GM23248 (cell line): ENCODE results near the gene C5orf15. TPM values are rescaled to one million over a fixed set of nuclear protein-coding genes. Genes with fewer than 3 reads are reported as not detected.

ENCODE experiments used
- DNase-seq: peaks from one replicate; pipeline ENCODE4 v3.0.0-alpha.2; 2015
- H2AFZ ChIP-seq: fragments of 200-600 bp; sonication (generic); 2 replicates; pipeline ENCODE4 v1.6.1; 2016; ENCODE audit warnings: antibody characterized with exemption
- H3F3A ChIP-seq: fragments of 200-600 bp; sonication (generic); 2 replicates; pipeline ENCODE4 v1.6.1; 2016; ENCODE audit warnings: mild to moderate bottlenecking, antibody characterized with exemption, mixed run types; ENCODE audit not compliant: insufficient read depth
- H3K27ac ChIP-seq: fragments of 200-600 bp; sonication (generic); 2 replicates; pipeline ENCODE4 v1.5.1; 2016; ENCODE audit warnings: mild to moderate bottlenecking
- H3K27me3 ChIP-seq: fragments of 200-600 bp; sonication (generic); replicated peaks from 2 replicates; pipeline ENCODE4 v1.6.1; 2016; ENCODE audit warnings: mild to moderate bottlenecking; ENCODE audit not compliant: insufficient read depth
- H3K36me3 ChIP-seq: fragments of 200-600 bp; sonication (generic); 2 replicates; pipeline ENCODE4 v1.6.1; 2016; ENCODE audit warnings: low read depth, mild to moderate bottlenecking
- H3K4me1 ChIP-seq: fragments of 200-600 bp; sonication (generic); 2 replicates; pipeline ENCODE4 v1.6.1; 2016; ENCODE audit warnings: mild to moderate bottlenecking; ENCODE audit not compliant: insufficient read depth
- H3K4me2 ChIP-seq: fragments of 200-600 bp; sonication (generic); one replicate; pipeline ENCODE4 v1.6.1; 2016; ENCODE audit warnings: mild to moderate bottlenecking; ENCODE audit not compliant: unreplicated experiment
- H3K4me3 ChIP-seq: fragments of 200-600 bp; sonication (generic); 2 replicates; pipeline ENCODE4 v1.5.1; 2016; ENCODE audit warnings: mild to moderate bottlenecking
- H3K79me2 ChIP-seq: fragments of 200-600 bp; sonication (generic); 2 replicates; pipeline ENCODE4 v1.6.1; 2016; ENCODE audit warnings: mild to moderate bottlenecking; ENCODE audit not compliant: insufficient read depth
- H3K9ac ChIP-seq: fragments of 200-600 bp; sonication (generic); 2 replicates; pipeline ENCODE4 v1.6.1; 2016; ENCODE audit warnings: mild to moderate bottlenecking
- H3K9me2 ChIP-seq: fragments of 200-600 bp; sonication (generic); 2 replicates; pipeline ENCODE4 v1.6.1; 2016; ENCODE audit warnings: mixed run types, mild to moderate bottlenecking, moderate library complexity; ENCODE audit not compliant: insufficient read depth
- H3K9me3 ChIP-seq: fragments of 200-600 bp; sonication (generic); one replicate; pipeline ENCODE4 v1.6.1; 2017; ENCODE audit warnings: low read depth
- H4K20me1 ChIP-seq: fragments of 200-600 bp; sonication (generic); 2 replicates; pipeline ENCODE4 v1.6.0; 2016; ENCODE audit not compliant: insufficient read depth
- EZH2 ChIP-seq: fragments of 200-600 bp; sonication (generic); IDR thresholded peaks from 2 replicates; pipeline ENCODE4 v1.6.1; 2018; ENCODE audit warnings: antibody characterized with exemption, mild to moderate bottlenecking; ENCODE audit not compliant: insufficient read depth, poor library complexity, severe bottlenecking
- EZH2phosphoT487 ChIP-seq: fragments of 200-600 bp; sonication (generic); IDR thresholded peaks from 2 replicates; pipeline ENCODE4 v1.6.1; 2018; ENCODE audit warnings: antibody characterized with exemption, moderate library complexity, mild to moderate bottlenecking, low read depth; ENCODE audit not compliant: insufficient read depth
- whole genome bisulfite sequencing, 2 experiments: methylation state at CpG; one replicate each; pipeline ENCODE4 v1.1.6; 2015 to 2017; ENCODE audit warnings: low lambda C conversion rate in 2 of 2, low coverage in 1 of 2; ENCODE audit errors: missing lambda C conversion rate in 2 of 2; 5-methylcytosine and 5-hydroxymethylcytosine counted together
- in situ Hi-C: fragments of 300-500 bp; cut with MboI; formaldehyde crosslinking; loops from 2 replicates; pipeline ENCODE4 v1.15.0; 2020
- polyA plus RNA-seq: library from polyadenylated mRNA; unstranded; fragments of >200 nt; fragmentation: Nextera tagmentation; extraction: Ambion mirVana; gene quantifications from 2 replicates; pipeline ENCODE4 v1.2.1, GENCODE V29; 2016
- total RNA-seq: library from RNA; depleted of rRNA; stranded (reverse); fragments of >200 nt; shearing (Covaris generic); gene quantifications from 2 replicates; pipeline ENCODE4 v1.2.3, GENCODE V29; 2014

The C5orf15 gene
- total and polyA plus RNA-seq, 2 experiments from 2014 or later, result 122 to 128 TPM

GRCh38 chr5:133998807-133999206 lies 30.4 kb upstream of the C5orf15 start:
- Histone ChIP-seq H4K20me1 (peaks cover 19% of the 10 kb centered on the region), H3K4me3 (no peak overlapping the region), H3K9me2 (no peaks in the 10 kb centered on the region), H3F3A (peaks cover 20% of the 10 kb centered on the region), H3K9ac (no peak overlapping the region), H2AFZ (no peak overlapping the region), H3K27me3 (no peaks in the 10 kb centered on the region), H3K79me2 (peaks cover 100% of the 10 kb centered on the region), H3K9me3 (no peaks in the 10 kb centered on the region), H3K27ac (no peak overlapping the region), H3K4me1 (peaks cover 38% of the 10 kb centered on the region), H3K4me2 (no peak overlapping the region), H3K36me3 (0 out of 2 replicates have a peak, but pooled peaks cover 4% of the 10 kb centered on the region)
- WGBS, 2 experiments, result 89% methylated on average over 7 of the region's 7 CpGs
- TF ChIP-seq EZH2phosphoT487, result no peak
- no peak for DNase-seq
- in situ Hi-C loops, result no loop called here

- no peaks in the 10 kb centered on the region for H3K27me3 ChIP-seq
- H3K4me2 ChIP-seq, result no peak overlapping the region
- no peak overlapping the region for H3K4me3 ChIP-seq
- H3K4me1 ChIP-seq, result peaks cover 45% of the 10 kb centered on the region
- no peak for DNase-seq
- no peak overlapping the region for H3K27ac ChIP-seq
- no peak overlapping the region for H2AFZ ChIP-seq
- peaks cover 19% of the 10 kb centered on the region for H3F3A ChIP-seq
- TF ChIP-seq EZH2, result no peak
- no peak for TF ChIP-seq EZH2phosphoT487
- no peaks in the 10 kb centered on the region for H3K9me2 ChIP-seq
- WGBS, 2 experiments, result 76 to 80% methylated on average over 6 of the region's 6 CpGs
- no peaks in the 10 kb centered on the region for H3K9me3 ChIP-seq
- H3K36me3 ChIP-seq, result 0 out of 2 replicates have a peak, but pooled peaks cover 4% of the 10 kb centered on the region
- no peak overlapping the region for H3K9ac ChIP-seq
- in situ Hi-C loops, result no loop called here
- peaks cover 100% of the 10 kb centered on the region for H3K79me2 ChIP-seq
- peaks cover 27% of the 10 kb centered on the region for H4K20me1 ChIP-seq
Measured at GRCh38 chr5:133998042-133998441, 29.6 kb upstream of the C5orf15 start.

- Histone ChIP-seq H3K4me1 (peaks cover 44% of the 10 kb centered on the region), H3K9me3 (no peaks in the 10 kb centered on the region), H3K9ac (no peak overlapping the region), H3K27ac (no peak overlapping the region), H3K79me2 (peaks cover 100% of the 10 kb centered on the region), H3K9me2 (no peaks in the 10 kb centered on the region), H3K36me3 (peaks cover 6% of the 10 kb centered on the region; the same call in 1 of the 2 replicates), H3F3A (peaks cover 13% of the 10 kb centered on the region; the same call in 1 of the 2 replicates), H2AFZ (no peak overlapping the region), H3K4me2 (no peak overlapping the region), H3K4me3 (no peak overlapping the region), H4K20me1 (peaks cover 34% of the 10 kb centered on the region), H3K27me3 (no peaks in the 10 kb centered on the region)
- TF ChIP-seq EZH2phosphoT487 (no peak), EZH2 (no peak)
- DNase-seq, result no peak
- WGBS, 2 experiments, result 48 to 59% methylated on average over 3 of the region's 3 CpGs
- in situ Hi-C loops, result no loop called here
Measured at GRCh38 chr5:133996683-133997252, 28.3 kb upstream of the C5orf15 start.

DNA sequence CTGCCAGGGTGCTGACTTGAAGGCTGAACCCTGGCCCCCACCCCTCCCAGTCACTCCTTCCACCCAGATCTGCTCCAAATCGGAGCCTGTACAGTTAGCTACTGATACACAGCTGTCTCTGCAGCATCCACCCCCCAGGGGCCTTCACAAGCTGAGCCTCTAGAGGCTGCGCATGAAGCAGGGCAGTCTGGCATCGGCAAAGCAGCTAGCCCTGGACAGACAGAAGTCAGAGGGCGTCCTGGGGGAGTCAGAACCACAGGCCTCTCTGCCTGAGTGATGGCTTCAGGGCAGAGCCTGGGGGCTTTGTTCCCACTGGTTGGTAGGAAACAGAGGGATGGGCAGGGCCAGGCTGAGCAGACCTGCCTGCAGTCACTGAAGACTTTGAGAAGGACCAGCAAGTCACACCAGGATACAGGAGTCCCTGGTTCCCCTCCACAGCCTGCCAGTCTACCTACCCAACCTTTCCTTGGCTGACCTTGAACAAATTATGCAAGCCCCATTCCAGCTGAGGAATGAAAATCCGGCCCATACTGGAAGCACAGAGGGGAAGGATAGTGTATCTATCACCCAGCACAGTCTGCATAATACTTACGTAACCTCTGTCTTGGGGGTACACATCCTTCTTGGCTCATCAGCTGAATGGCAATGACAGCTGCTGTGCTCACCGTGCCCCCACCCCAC lies 27.6 kb upstream of the C5orf15 start:
- peaks cover 100% of the 10 kb centered on the region for H3K79me2 ChIP-seq
- H3K27ac ChIP-seq, result no peak overlapping the region
- H3K9me3 ChIP-seq, result no peaks in the 10 kb centered on the region
- H3K4me2 ChIP-seq, result peak overlapping the region; percentile 12
- H3K36me3 ChIP-seq, result peaks cover 10% of the 10 kb centered on the region
- DNase-seq, result no peak
- 70 to 73% methylated on average over 7 of the region's 7 CpGs for WGBS, 2 experiments
- TF ChIP-seq EZH2phosphoT487, result no peak
- TF ChIP-seq EZH2, result no peak
- peaks cover 21% of the 10 kb centered on the region; the same call in 1 of the 2 replicates for H3F3A ChIP-seq
- no peak overlapping the region for H3K4me3 ChIP-seq
- H2AFZ ChIP-seq, result no peak overlapping the region
- H4K20me1 ChIP-seq, result peaks cover 41% of the 10 kb centered on the region
- no peaks in the 10 kb centered on the region for H3K27me3 ChIP-seq
- H3K4me1 ChIP-seq, result peaks cover 44% of the 10 kb centered on the region
- in situ Hi-C loops, result no loop called here
- H3K9ac ChIP-seq, result 0 out of 2 replicates have a peak overlapping the region, but pooled peaks have one; percentile 19
- H3K9me2 ChIP-seq, result no peaks in the 10 kb centered on the region
